Nephron progenitor cell (in vitro differentiated cells): ENCODE data around the gene ERLEC1.

Experiments used
- DNase-seq: peaks from one replicate; pipeline ENCODE4 v3.0.0; 2021
- H3K27ac Mint-ChIP-seq: 2 replicates; pipeline ENCODE4 v1.8.0; 2021; ENCODE audit warnings: mild to moderate bottlenecking, moderate library complexity, mixed read lengths
- H3K27me3 Mint-ChIP-seq: 2 replicates; pipeline ENCODE4 v1.8.0; 2021; ENCODE audit warnings: mild to moderate bottlenecking, low read depth, mixed read lengths; ENCODE audit not compliant: poor library complexity
- H3K36me3 Mint-ChIP-seq: 2 replicates; pipeline ENCODE4 v1.8.0; 2021; ENCODE audit warnings: low read depth, mixed read lengths
- H3K4me1 Mint-ChIP-seq: 2 replicates; pipeline ENCODE4 v1.8.0; 2021; ENCODE audit warnings: mixed read lengths
- H3K4me3 Mint-ChIP-seq: 2 replicates; pipeline ENCODE4 v1.8.0; 2021; ENCODE audit warnings: mild to moderate bottlenecking, moderate library complexity, mixed read lengths
- H3K9me3 Mint-ChIP-seq: 2 replicates; pipeline ENCODE4 v1.8.0; 2021; ENCODE audit warnings: mild to moderate bottlenecking, moderate library complexity, mixed read lengths
- CTCF ChIP-seq: fragments of 200-600 bp; sonication (generic); IDR thresholded peaks from 2 replicates; pipeline ENCODE4 v1.5.0; 2021; ENCODE audit warnings: antibody characterized with exemption

The ERLEC1 gene

GRCh38 chr2:53786352-53786704 is 516 bp upstream of the ERLEC1 start:
- peak; percentile 31 for DNase-seq
- no peak for TF ChIP-seq CTCF
- H3K4me3 Mint-ChIP-seq, result peak overlapping the region; percentile 98
- peaks cover 50% of the 10 kb centered on the region for H3K4me1 Mint-ChIP-seq
- H3K27me3 Mint-ChIP-seq, result peaks cover 5% of the 10 kb centered on the region
- H3K36me3 Mint-ChIP-seq, result peaks cover 16% of the 10 kb centered on the region
- peak overlapping the region; percentile 100 for H3K27ac Mint-ChIP-seq
- H3K9me3 Mint-ChIP-seq, result no peaks in the 10 kb centered on the region

GRCh38 chr2:53787614-53788289 is 908 bp downstream of the ERLEC1 start:
- Mint-ChIP-seq H3K9me3 (no peaks in the 10 kb centered on the region), H3K27ac (peak overlapping the region; percentile 99), H3K36me3 (peaks cover 7% of the 10 kb centered on the region), H3K4me1 (peaks cover 48% of the 10 kb centered on the region), H3K4me3 (peak overlapping the region; percentile 98), H3K27me3 (peaks cover 5% of the 10 kb centered on the region)
- no peak for TF ChIP-seq CTCF
- no peak for DNase-seq

GRCh38 chr2:53793261-53793660 is 6.4 kb downstream of the ERLEC1 start:
- Mint-ChIP-seq H3K4me1 (peaks cover 10% of the 10 kb centered on the region), H3K9me3 (no peaks in the 10 kb centered on the region), H3K27me3 (no peaks in the 10 kb centered on the region), H3K36me3 (peaks cover 34% of the 10 kb centered on the region), H3K27ac (no peak overlapping the region), H3K4me3 (no peak overlapping the region)
- TF ChIP-seq CTCF, result no peak
- no peak for DNase-seq

GRCh38 chr2:53793821-53794220 is 7.0 kb downstream of the ERLEC1 start:
- Mint-ChIP-seq H3K4me1 (peaks cover 4% of the 10 kb centered on the region), H3K36me3 (peaks cover 34% of the 10 kb centered on the region), H3K27ac (no peak overlapping the region), H3K4me3 (no peak overlapping the region), H3K27me3 (no peaks in the 10 kb centered on the region), H3K9me3 (no peaks in the 10 kb centered on the region)
- no peak for DNase-seq
- no peak for TF ChIP-seq CTCF

- no peak for TF ChIP-seq CTCF
- peaks cover 25% of the 10 kb centered on the region for H3K36me3 Mint-ChIP-seq
- no peaks in the 10 kb centered on the region for H3K27me3 Mint-ChIP-seq
- H3K27ac Mint-ChIP-seq, result no peak overlapping the region
- H3K4me3 Mint-ChIP-seq, result no peak overlapping the region
- H3K9me3 Mint-ChIP-seq, result no peaks in the 10 kb centered on the region
- H3K4me1 Mint-ChIP-seq, result peaks cover 8% of the 10 kb centered on the region
- DNase-seq, result no peak
Observed at GRCh38 chr2:53801547-53801946, 14.7 kb downstream of the ERLEC1 start.

GRCh38 chr2:53802617-53803151 is 15.8 kb downstream of the ERLEC1 start:
- H3K9me3 Mint-ChIP-seq, result no peaks in the 10 kb centered on the region
- DNase-seq, result no peak
- H3K27ac Mint-ChIP-seq, result peak overlapping the region; percentile 70
- peaks cover 8% of the 10 kb centered on the region for H3K4me1 Mint-ChIP-seq
- no peaks in the 10 kb centered on the region for H3K27me3 Mint-ChIP-seq
- peaks cover 25% of the 10 kb centered on the region for H3K36me3 Mint-ChIP-seq
- no peak overlapping the region for H3K4me3 Mint-ChIP-seq
- no peak for TF ChIP-seq CTCF
